ENCODE data around the gene MANSC1. TPM values are rescaled to one million over a fixed set of nuclear protein-coding genes. Genes with fewer than 3 reads are reported as not detected.

The MANSC1 gene
- total RNA-seq, result 10 to 100 TPM in 1 of 4 donors, 1 to 10 TPM in 3; 5.1 to 10.8 (median 8.1) TPM

DNA sequence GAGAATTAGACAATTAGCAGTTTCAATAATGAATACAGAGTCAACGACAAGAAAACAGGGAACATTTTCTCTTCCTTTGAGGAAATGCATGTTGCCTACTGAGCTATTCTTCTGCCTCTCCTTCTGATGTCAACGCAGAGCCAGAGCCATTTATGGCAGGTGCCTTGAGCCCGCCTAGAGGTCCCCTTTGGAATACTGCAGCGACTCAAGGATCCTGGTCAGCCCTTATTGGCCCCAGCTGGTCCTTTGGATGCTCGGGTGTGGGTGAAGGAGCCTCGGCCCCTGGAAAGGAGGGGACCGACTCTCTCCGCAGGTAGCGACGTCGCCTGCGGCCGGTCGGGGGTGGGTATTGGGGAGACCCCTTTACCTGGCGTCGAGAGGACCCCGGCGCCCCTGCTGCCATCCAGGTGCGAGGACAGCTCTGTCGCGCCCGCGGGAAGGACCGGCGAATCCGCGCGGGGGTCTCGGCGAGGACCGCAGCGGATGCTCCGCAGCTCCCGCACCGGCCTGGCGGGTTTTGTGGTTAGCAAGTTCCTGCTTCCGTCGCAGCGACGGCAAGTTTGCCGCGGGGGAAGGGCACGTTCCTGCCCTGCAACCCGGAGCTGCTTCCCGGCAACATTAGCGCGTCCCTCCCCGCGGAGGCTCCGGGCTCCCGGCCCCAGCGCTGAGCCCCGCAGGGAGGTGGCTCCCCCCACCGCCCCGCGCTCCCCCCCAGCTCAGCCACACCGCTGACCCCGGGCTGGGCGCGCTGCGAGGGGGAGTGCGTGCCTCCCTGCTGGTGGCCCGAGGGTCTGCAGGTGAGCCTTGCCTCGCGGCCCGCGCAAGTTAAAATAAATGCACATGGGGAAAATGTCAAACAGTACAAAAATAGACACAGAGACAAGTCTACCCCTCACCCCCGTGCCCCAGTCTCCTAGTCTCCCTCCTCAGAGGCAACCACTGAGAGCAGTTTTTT is at the start of gene MANSC1:
Gene MANSC1, minus strand, starts transcription at position 532 of the 955 bp plus-strand sequence. CDS start 6,928 bp downstream, outside the sequence.
- TF ChIP-seq, protein P1, sequence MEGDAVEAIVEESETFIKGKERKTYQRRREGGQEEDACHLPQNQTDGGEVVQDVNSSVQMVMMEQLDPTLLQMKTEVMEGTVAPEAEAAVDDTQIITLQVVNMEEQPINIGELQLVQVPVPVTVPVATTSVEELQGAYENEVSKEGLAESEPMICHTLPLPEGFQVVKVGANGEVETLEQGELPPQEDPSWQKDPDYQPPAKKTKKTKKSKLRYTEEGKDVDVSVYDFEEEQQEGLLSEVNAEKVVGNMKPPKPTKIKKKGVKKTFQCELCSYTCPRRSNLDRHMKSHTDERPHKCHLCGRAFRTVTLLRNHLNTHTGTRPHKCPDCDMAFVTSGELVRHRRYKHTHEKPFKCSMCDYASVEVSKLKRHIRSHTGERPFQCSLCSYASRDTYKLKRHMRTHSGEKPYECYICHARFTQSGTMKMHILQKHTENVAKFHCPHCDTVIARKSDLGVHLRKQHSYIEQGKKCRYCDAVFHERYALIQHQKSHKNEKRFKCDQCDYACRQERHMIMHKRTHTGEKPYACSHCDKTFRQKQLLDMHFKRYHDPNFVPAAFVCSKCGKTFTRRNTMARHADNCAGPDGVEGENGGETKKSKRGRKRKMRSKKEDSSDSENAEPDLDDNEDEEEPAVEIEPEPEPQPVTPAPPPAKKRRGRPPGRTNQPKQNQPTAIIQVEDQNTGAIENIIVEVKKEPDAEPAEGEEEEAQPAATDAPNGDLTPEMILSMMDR (IDR thresholded peaks at IDR 0.05; ENCODE audit: low read depth), result no peak

DNA sequence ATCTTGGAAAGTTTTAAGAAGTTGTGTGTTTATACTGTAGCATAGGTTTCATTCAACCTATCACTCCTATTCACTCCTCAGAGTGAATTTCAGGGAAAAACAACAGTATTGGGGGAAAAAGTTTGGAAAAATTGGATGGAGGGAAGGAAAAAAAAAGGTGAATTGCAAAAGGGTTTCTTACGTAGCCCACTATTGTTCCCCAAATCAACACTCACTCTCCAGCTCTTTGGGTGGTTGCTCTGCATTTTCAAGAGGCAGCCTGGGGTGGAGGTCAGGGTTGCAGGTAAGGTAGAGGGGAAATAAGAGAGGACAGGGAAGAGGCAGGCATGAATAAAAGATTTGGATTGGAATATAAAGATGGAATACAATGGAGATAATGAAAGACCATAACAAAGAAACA is 49.1 kb upstream of the MANSC1 start:
- TF ChIP-seq, protein P1 (IDR thresholded peaks at IDR 0.05; ENCODE audit: low read depth), result no peak

DNA sequence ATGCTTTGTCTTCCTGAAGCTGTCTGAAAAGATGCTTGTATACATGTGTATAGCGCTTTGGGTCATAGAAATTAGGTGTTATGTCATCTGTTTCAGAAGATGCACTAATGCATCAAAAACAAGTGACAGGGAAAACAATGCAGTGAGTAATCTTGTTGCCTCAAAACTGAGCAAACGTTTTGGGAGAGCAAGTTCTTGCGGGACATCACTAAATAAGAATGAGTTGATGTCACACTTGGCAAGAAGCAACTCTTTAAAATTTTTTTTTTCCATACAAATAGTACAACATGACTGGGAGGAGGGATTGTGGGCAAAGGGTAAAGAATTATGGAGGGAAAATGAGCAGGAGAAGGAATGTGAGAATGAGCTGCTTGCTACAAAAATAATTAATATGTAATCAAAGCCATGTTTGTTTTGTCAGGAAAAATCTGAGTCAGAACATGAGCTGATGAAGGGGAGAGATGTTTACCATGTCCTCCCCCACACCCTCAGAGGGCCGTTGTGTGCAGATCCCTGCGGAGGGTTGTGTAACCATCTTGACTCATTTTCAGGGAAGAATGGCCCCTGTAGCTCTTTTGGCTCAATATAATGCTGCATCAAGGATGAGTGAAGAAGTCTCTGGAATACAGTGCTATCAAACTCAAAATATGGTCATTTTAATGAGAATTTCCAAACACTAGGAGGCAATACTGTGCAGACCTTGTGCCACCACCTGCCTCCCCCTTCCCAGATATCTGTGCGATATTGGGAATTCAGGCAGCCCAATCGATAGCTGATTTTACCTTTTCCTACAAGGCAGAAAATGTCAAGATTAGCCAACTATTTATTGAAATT is 48.2 kb upstream of the MANSC1 start:
- TF ChIP-seq, protein P1 (IDR thresholded peaks at IDR 0.05; ENCODE audit: low read depth), result no peak

DNA sequence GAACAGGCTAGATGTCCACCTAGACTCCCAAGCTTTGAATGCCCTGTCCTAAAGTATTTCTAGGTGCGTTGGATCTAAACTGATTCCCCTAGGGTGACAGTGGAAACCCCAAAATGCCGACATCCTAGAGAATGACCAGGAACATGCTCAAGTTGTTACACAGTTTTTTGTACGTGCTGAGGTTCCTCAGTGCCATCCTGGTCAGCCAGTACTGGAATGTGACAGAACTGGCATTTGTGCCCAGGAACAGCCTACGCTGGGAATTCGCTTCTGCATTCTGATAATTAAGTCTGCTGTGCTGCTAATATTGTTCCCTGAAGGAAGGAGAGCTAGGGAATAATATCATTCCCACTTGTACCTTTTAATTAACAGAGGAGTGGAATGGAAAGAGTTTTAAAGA is 47.1 kb upstream of the MANSC1 start:
- TF ChIP-seq, protein P1 (IDR thresholded peaks at IDR 0.05; ENCODE audit: low read depth), result no peak

DNA sequence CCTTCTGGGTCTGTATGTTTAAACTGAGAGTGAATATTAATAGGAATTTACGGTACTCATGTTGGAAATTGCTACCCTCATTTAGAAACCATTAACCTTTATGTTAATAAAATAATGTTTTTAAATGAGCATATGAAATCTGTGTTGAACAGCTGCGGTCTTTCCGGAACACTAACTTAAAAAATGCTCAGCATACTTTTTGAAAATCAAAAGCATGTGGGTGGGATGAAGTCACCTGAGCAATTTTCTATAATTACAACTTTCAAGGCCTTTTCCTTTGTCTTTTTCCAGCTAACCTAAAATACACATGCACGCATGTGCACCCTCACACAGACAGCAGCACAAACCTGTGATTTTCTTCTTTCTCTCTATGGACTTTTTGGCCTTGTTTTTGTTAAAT is 46.7 kb upstream of the MANSC1 start:
- TF ChIP-seq, protein P1 (IDR thresholded peaks at IDR 0.05; ENCODE audit: low read depth), result no peak

DNA sequence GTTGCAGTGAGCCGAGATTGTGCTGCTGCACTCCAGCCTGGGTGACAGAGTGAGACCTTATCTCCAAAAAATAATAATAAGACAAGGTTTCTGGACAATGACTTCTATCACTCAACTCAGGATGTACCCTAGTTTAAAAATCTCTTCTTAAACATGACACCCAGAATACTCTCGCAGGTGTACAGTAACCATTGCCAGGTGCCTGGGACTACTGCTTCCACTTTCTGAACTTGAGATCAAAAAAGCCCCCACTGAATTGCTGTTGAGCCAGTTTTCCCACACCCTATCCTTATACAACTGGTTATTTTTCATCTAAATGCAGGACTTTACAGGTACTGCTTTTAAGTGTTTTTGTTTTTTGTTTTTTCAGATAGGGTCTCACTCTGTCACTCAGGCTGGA is 43.1 kb upstream of the MANSC1 start:
- TF ChIP-seq, protein P1 (IDR thresholded peaks at IDR 0.05; ENCODE audit: low read depth), result no peak

DNA sequence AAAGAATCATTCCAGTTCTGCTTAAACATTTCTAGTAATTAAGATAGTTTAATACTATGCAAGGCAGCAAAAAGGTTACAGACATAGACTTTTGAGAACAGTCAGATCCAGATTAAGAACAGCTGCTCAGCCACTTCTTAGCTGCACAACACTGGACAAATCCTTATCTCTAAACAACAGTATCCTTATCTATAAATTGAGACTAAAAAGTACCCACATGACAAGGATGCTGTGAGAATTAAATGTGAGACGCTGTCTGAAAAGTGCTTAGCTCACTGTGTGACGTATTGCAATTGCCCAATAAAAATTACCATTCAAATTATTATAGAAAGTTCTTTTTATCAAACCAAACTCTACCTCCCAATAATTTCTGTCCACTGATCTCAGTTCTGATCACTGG is 42.4 kb upstream of the MANSC1 start:
- TF ChIP-seq, protein P1 (IDR thresholded peaks at IDR 0.05; ENCODE audit: low read depth), result no peak
